Right ventricle myocardium inferior (tissue), 1 donor: ENCODE measurements around the gene COBL. TPM values are rescaled to one million over a fixed set of nuclear protein-coding genes. Genes with fewer than 3 reads are reported as not detected.
A peak's percentile ranks its signal among the peaks of the same experiment; 100 is the strongest.

Source experiments
- ATAC-seq: fragments of 200-7000 bp; cut with Tn5 transposase; one replicate; pipeline ENCODE4 v1.9.1; 2020; ENCODE audit warnings: mild to moderate bottlenecking, moderate library complexity
- DNase-seq: peaks from one replicate; pipeline ENCODE4 v3.0.0; 2021; ENCODE audit errors: missing footprints
- intact Hi-C: fragments of 100-400 bp; cut with DNase I; formaldehyde crosslinking; loops from one replicate; pipeline ENCODE4 v1.11.0; 2022
- total RNA-seq: library from RNA; stranded (reverse); fragmentation: NEBNext Ultra II Directional; extraction: Animal tissue kit (Norgen Biotek cat#: 25700); gene quantifications from one replicate; pipeline ENCODE4 v1.2.1, GENCODE V29; 2021
- donor health status: DM: no; HTN: yes; CAD: no; lungs with severe emphysema.

The COBL gene
- total RNA-seq, 1 donor from 2014 or later: 88.3 TPM

DNA sequence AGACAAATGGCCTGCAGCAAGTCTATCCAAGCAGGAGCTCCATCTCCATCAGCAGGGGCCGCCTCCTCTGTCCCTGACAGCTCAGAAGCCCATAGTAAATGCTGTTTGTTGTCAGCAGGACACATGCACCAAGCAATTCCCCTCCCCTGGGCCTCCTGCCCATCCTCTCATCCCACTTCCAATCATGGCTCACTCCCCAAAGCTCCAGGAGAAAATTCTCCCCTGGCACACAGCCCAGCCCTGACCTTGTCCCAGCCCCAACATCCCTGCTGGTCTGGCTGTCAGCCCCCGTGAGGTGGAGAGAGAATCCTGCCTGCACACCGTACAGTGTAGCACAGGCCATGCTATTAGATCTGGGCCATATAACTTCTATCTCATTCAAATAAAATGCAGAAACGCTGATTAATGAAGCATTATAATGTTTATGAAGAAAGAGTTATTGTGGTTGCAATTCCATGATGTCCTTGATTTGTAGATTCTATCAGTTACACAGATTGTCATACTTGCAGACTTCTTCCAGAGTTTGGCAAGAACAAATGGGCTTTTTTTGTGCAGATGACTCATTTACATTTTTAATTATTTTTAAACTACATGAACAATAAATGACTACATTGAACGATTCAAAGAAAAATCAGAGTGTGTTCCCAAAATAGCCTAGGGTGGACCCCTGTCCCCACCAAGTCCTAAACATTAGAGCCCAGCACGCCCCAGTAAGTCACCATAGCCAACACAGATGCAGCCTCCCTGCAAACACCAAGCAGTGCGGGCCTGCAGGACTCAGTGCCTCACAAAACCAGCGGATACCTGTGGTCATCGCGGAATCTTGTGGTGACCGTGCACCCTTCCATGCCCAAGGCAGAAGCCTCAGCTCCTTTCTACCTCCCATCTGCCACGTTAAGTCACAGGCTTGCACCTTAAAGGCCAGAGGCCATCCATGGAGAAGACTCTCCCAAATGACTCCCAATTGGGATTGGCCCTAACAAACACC is 70.1 kb downstream of the COBL start:
- intact Hi-C loops: loop anchor here (5.0 kb wide), 2 partner anchors 56 to 59 kb away; no protein-coding TSS in a partner anchor
- no peak for DNase-seq
- peak; percentile 96 for ATAC-seq

DNA sequence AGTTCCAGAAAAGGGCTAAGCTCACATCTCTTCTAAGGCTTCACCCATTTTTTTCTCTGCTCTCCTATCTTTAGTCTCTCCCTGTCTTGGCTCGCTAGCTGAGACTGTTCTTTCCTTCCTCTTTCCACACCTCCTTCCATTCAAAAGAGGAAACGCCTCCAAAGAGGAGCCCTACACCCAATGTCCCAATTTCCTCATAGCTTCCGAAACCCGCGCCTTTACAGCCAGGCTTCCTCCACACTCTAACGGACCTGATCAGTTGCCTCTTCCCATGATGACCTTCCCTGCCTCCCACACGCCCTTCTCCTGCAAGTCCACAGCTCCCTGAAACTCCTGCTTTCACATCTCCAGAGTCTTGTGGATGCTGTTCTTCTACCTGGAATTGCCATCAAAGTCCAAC is 71.7 kb downstream of the COBL start:
- DNase-seq (no peak), ATAC-seq (no peak)
- intact Hi-C loops: loop anchor here (5.0 kb wide), 2 partner anchors 57 to 58 kb away; no protein-coding TSS in a partner anchor

DNA sequence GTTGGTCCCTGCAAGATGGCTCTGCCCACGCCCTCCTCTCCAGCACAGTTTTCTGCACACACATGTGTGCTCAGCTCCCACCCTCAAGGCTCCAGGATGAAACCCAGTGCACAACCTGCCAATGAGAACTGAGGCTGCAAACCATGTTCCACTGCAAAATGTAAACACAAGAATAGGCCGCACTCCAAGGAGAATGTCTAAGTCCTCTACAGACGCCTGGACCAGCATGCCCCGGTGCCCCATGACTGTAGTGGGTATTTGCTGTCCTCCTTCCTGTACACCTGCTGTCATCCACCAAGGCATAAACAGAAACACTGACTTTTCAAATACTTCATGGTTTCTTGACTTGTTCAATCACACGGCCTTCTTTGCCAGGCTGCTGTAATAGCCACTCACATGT is 72.6 kb downstream of the COBL start:
- intact Hi-C loops: no loop called here
- no peak for DNase-seq
- ATAC-seq: no peak

DNA sequence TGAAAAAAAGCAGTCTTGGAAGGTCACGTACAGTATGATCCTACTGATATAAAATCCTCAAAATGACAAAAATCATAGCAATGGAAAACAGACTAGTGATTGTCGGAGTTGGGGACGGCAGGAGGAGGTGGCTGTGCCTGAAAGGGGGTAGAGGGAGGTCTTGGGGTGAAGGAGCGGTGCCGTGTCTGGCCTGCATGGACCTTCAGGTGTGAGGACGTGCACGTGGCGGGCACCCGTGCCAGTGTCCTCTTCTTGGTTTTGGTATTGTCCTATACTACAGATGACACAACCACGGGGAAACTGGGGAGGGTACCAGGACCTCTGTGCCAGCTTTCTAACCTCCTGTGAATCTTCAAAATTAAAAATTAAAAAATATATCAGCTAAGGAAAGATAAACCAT is 73.0 kb downstream of the COBL start:
- DNase-seq: no peak
- intact Hi-C loops: no loop called here
- ATAC-seq: no peak

DNA sequence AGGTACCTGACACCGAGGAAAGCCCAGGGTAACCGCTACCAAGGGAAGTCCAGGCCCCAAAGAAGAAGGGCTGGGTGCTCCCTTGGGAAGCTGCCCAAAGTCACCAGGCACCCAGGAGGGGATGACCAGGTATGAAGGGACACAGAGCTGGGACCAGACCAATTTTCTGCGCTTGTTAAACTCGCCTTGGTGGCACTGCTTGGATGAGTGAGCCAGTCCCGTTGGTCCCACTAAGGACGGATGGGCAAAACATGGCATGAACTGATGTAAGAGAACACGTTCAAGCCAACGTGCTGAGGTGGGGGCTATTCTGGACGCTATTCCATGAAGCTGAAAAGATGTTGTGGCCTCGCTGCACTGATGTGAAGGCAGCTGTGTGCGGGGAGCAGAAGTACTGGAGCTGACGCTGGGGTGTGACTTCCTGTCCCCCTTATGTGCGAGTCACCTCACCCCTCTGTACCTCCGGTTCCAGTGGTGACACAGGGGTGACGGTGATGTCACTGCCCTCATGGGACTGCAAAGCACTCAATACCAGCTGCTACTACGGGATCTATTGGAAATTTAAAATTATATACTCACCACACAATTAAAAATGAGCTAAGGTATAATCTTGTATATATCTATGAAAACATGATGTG is 73.6 kb downstream of the COBL start:
- DNase-seq: no peak
- ATAC-seq: no peak
- intact Hi-C loops: no loop called here

DNA sequence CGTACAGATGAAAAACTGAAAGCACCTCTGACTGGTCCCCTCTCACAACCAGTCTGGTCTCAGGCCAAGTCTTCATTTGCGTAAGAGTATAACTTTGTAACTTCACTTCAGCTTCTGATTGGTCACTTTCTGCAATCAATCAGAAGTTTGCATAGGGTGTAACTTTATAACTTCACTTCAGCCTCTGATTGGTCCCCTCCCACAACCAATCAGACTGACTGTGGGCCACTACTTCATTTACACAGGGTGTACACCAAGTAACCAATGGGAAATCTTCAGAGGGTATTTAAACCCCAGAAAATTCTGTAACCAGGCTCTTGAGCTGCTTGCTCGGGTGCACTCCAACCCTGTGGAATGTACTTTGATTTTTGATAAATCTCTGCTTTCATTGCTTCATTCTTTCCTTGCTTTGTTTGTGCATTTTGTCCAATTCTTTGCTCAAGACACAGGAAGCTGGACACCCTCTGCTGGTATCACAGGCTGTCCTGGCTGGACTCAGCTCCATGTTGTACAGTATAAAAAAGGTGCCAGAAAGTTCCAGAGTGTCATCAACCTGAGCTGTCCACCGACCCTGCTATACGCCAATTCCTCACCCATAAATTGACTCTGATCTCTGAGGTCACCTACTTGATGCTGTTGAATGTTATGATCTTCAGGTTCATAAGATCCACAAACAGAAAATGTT is 74.5 kb downstream of the COBL start:
- DNase-seq: no peak
- ATAC-seq: no peak
- intact Hi-C loops: no loop called here

DNA sequence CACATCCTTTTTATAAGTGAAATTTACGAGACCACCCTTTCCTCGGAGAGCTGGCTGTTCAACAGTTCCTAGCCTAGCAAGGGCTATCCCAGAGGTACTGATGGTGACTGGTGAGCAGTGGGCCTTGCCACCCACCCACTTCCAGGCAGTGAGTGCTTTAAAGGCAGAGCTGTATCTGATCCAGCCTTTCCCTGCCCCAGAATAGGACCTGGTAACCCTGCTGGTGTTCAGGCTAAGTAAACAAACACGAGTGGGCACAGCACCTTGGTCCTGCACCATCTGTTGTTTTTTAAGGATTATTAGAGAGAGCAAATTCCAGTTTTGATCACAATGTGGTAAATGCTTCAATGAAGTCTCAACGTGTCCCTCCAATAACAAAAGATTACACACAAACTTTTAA is 75.7 kb downstream of the COBL start:
- intact Hi-C loops: no loop called here
- ATAC-seq: no peak
- no peak for DNase-seq

DNA sequence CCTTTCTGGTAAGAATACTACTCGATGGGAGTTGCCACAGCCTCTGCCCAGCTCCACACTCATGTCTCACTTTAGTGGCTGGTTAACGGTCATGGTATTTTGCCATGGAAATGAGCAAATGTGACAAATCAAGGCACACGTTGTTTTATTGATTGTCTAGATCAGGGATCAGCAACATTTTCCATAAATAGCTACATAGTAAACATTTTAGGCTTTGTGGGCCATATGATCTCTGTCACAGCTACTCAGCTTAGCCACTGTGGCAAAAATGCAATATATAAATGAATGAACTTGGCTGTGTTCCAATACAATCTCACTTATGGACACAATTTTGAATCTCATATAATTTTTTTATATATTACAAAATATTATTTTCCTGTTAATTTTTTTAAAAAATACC is 76.9 kb downstream of the COBL start:
- ATAC-seq: no peak
- no peak for DNase-seq
- intact Hi-C loops: no loop called here

DNA sequence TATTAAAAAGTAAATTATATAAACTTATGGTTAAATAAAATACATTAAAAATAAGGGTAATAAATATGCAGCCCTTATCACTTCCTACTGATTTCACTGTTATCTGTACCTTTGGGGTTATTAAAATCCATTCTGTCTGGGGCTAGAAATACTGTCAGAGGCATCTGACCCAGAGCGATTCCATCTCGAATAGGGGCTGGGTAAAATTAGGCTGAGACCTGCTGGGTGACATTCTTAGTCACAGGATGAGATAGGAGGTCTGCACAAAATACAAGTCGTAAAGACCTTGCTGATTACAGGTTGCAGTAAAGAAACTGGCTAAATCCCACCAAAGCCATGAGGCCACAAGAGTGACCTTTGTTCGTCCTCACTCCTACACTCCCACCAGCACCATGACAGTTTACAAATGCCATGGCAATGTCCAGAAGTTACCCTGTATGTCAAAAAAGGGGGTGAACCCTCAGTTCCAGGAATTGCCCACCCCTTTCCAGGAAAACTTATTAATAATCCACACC is 77.6 kb downstream of the COBL start:
- no peak for DNase-seq
- no peak for ATAC-seq
- intact Hi-C loops: no loop called here

DNA sequence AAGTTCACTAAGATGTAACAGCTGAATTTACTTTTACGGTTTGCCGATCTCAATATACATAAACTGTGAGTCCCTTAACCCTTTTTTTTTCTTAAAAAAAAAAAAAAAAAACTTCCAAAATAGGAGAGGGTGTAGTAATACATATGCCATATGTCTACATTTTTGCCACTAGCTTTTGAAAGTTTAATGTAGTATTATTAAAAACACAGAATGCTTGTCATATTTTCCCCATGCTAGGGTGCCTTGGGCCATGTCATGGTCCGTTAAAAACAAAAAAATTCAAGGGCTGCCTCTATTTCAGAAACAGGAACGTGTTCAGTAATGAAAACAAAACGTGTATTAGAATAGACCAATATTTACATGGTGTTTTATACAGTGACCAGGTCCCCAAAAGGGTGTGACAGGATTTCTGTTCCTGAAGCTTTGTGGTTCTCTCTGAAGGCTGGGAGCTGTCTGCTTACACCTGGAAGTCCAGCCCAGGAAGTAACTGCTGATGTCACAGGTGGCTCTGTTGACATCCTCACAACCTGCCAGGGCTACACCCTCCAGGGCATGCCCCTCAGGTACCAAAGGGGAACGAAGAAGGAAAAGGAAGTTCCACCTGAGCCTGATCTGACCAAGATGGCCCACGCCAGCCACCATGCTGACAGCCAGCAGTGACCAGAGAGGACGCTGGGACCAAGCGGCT is 79.0 kb downstream of the COBL start:
- no peak for ATAC-seq
- intact Hi-C loops: no loop called here

DNA sequence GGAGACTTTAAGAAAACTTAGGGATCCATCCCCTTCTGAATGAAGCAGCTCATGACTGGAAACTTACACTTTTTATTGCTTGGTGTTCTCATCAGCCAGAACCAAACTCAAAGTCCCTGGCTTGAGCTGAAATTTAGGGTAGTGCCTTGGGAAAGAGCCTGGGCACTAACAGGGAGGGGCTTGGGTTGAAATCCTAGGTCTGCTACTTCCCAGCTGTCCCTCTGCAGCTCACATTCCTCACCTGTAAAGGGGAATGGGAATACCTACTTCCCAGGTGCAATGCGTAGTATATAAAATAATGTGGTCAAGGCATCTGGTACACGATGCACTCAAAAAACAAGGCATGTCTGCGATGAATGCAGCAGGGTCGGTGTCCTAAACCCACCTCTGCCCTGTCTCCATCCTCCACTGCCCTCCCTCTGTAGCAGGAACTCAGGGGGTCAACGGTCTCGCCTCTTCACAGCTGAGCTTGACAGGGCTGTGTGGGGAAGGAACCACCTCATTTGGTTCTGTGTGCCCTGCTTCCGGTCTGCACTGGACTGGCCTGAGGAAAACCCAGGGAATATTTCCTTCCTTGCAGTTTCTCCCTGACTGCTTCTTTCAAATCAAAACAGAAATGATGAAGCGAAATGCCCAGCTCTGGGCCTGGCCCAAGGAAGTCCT is 80.0 kb downstream of the COBL start:
- ATAC-seq: no peak
- intact Hi-C loops: no loop called here
- no peak for DNase-seq

More for the DNA sequence above, 79.0 kb downstream of the COBL start:
- no peak for DNase-seq

DNA sequence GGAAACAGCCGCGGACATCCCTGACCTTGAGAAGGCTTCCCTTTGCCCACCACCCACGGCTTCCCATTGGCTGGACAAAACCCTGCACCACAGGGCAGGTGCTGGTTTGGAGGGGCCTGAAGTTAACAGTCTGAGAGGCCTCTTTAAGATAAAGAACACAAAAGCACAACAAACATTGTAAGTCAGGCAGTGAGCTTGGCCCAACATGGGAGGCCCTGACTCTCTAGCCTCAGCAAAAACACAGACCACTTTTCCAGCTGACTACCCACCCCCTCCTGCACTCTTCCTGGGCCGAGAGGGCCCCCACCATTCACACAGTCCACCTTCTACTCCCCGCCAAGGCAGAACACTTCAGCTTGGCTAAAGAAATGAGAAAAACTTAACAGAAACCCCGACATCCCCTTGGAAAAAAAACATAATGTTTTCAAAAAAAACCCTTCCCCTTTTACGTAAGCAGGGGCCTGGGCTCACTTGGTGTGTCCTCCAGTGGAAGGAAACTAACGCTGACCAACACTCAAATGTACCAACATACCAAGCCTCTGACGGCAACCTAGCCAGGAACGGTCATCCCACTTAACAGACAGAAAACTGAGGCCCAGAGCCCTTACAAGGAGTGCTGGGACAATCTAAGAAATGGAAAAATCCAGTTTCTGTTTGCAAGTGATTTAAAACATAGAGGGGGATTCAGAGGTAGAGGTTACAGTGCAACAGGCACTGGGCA is 80.9 kb downstream of the COBL start:
- intact Hi-C loops: no loop called here
- ATAC-seq (no peak), DNase-seq (no peak)

DNA sequence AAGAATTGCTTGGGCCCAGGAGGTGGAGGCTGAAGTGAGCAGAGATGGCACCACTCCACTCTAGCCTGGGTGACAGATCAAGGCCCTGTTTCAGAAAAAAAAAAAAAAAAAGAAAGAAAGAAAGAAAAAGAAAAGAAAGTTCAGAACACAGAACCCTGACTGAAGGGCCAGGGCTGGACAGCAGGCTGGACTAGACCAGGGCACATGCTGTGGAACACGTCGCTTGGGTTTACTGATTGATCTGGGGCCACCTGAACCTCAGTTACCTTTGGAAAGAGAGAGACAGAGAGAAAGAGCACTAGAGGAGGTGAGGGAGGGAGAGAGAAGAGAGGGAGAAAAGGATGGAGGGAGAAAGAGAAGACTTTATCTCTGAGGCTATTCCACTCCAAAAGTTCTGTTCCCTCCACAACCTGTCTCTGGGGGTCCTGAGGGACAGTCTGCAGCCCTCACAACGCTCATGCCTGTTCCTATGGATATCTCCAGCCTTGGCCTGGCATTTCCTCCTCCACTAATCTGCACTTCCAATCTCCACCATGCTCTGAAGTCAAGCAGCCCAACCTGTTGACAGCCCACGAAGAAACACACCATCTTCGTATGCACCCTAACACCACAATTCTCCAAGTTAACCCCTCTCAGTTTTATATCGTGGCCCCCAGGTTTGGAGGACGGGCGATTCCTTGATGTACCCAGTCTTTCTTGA is 81.8 kb downstream of the COBL start:
- no peak for ATAC-seq
- DNase-seq: no peak
- intact Hi-C loops: no loop called here

DNA sequence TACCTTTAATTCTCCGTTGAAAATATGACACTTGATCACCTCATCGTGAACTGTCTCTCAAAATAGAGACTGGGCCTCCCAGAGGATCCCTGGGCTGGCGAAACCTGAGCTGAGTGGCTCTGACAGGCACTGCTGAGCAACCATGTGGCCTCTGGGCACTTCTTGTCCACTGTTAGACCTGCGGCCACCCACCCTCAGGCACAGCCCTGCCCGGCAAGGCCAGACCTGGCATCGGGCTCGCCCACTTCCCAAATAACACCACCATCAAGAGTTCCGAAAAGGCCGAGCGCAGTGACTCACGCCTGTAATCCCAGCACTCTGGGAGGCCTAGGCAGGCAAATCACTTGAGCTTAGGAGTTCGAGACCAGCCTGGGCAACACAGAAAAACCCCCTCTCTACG is 82.5 kb downstream of the COBL start:
- intact Hi-C loops: no loop called here
- DNase-seq (no peak), ATAC-seq (peak; percentile 45)

DNA sequence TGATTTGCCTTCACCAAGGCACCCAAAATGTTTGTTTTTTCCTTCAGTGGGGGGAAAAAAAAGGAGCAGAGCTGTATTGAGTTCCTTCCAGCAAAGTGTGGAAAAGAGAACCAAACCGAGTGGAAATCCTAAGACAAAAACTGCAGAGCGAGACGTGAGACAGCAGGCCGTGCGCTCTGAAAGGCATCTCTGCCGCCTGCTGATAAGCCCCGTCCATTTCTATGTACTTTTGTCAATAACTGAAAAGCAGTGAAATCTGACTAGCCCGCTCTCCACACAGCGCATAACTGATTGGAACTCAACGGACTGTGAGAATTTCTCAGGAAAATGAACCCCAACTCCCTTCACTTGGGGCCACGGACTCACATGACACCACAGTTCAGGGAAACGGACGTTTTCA is 83.2 kb downstream of the COBL start:
- ATAC-seq: no peak
- no peak for DNase-seq
- intact Hi-C loops: no loop called here

DNA sequence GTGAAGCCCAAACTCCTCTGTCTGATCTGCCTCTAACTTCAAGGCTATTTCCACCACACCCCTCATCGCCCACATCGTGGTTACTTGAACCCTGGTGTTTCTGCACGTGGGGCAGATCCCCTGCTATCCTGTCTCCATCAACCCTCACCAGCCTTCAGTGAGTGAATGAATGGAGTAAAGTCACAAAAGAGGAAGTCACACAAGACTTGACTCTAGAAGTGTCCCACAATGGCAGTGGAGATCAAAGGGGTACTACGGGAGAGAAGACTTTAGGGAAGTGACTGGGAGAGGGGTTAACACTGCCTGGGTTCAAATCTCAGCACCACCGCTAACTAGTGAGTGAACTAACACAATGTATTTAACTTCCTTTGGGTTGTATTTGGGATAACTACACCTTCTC is 85.9 kb downstream of the COBL start:
- ATAC-seq (no peak), DNase-seq (no peak)
- intact Hi-C loops: no loop called here

DNA sequence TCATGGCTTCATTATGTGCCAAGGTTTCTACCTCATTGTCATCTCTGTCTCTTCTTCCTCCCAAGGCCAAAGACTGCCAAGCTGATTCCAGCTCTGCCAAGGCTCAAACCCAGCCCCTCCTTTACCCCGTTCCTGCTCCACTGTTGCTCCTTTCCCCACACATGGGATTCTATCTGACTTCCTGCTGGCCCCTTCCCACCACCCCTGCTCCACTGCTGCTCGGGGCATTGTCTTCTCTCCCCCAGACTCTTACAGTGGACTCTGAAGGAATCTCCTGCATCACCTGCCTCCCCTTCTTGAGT is 86.3 kb downstream of the COBL start:
- intact Hi-C loops: no loop called here
- ATAC-seq: no peak
- DNase-seq: no peak
